Stimulated activated CD4-positive, alpha-beta T cell treated with anti-CD3 and anti-CD28 coated beads, Interleukin-4, amount 100 ng/mL, for 48 hours (primary cell): ENCODE data around the gene WFDC6.
"Not testable (repeated sequence)": the region's sequence is repeated elsewhere in the genome, so short reads cannot be mapped to it uniquely, and the experiment has no call there.

ENCODE experiments used
- DNase-seq, 2 donors: peaks; one replicate each; pipeline ENCODE4 v3.0.0-alpha.2; 2020; ENCODE audit warnings: low read depth in 2 of 2

The WFDC6 gene

GRCh38 chr20:45539382-45539781 lies at the start of gene WFDC6:
Gene WFDC6 (minus strand): TSS chr20:45539482. CDS start chr20:45539407, 75 bp downstream.
- DNase-seq: no peak

DNA sequence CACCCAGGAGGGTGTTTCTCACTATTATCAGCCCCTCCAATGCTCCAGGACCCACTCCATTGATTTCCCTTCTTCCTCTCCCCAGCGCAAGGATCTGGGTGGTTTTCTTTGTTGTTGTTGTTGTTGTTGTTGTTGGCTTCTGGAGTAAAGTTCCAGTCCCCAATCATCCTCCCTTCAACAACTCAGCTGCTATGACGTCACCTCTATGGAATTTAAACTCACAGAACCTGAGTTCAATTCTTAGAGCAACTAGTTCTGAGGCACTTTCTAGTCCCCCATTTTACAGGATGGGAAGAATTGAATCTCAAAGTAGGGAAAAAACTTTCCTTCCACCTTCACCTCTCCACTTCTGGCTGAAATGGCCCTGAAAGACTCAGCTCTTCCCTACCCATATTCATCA lies 49.5 kb upstream of the WFDC6 start:
- DNase-seq: no peak

DNA sequence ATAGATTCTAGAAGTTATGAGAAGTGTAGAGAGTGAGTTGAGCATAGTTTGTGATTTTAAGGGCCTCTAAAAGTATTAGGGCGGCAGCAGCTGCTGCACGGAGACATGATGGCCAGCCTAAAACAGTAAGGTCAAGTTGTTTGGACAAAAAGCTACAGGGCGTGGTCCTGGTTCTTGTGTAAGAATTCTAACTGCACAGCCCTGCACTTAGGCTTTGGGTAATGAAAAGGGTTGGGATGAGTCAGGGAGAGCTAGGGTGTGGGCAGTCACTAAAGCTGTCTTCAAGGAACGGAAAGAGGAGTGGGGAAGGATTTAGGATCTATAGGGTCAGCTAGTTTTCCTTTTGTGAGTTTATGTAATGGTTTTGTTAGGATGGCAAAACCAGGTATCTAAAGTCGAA lies 46.7 kb upstream of the WFDC6 start:
- not testable (repeated sequence) for DNase-seq

GRCh38 chr20:45584294-45584693 lies 45.0 kb upstream of the WFDC6 start:
- not testable (repeated sequence) for DNase-seq

- no peak for DNase-seq
Observed at GRCh38 chr20:45583502-45583901, 44.2 kb upstream of the WFDC6 start.

DNA sequence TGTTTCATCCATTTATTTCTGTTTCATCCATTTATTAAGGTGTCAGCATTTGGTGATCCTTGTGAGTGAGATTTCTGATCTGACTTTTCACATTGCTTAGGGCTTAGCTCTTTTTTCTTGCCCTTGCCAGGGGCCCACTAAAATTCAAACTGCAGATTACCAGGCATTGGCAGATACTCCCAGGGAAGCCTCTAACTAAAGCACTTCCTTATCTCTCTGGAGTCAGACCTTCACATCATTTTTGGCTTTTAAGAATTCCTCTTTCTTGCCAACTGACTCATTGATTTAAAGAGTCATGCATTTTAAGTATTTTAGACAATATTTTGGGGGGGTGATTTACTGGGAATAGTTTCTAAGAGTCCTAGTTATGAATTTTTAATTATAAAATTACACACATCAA lies 42.4 kb upstream of the WFDC6 start:
- no peak for DNase-seq

DNA sequence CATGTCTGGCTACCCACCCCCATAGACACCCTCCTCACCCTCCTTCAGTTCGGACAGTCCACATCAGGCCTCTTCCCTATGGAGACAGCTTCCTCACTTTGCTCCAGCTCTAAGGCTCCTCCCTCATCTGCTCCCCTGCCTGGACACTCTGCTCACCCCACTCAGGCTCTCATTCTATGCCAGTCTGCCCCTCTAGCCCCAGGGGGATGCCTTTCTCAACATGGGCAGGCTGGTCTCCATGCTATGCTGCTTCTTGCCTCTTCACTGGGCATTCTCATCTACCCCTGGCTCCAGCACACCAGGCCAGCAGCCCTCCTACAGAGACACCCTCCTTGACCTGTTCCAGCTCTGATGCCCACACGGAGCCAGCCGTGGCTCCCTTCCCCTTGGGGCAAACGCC lies 39.9 kb upstream of the WFDC6 start, which contains the start of gene WFDC8:
Gene WFDC8, minus strand, starts transcription at position 101 of the 400 bp plus-strand sequence. Its CDS starts 37 bp downstream, at position 64.
- no peak for DNase-seq

DNA sequence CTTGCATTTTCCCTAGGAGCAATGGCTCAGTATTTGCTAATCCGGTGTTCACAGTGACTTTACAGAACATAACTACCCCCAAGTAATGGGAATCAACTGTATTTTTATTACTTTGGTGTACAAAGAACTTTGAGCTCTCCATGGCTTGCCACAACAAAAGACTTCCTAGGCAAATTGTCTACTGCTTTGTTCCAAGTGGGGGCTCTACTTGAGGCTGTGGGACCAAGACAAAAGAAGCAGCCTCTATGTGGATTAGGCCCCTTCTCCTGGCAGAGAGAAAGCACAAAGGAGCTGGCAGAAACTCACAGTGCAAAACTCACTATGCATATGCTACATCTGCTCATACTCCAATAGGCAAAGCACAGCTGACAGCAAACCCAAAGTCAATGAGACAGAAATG lies 38.9 kb upstream of the WFDC6 start:
- no peak for DNase-seq

DNA sequence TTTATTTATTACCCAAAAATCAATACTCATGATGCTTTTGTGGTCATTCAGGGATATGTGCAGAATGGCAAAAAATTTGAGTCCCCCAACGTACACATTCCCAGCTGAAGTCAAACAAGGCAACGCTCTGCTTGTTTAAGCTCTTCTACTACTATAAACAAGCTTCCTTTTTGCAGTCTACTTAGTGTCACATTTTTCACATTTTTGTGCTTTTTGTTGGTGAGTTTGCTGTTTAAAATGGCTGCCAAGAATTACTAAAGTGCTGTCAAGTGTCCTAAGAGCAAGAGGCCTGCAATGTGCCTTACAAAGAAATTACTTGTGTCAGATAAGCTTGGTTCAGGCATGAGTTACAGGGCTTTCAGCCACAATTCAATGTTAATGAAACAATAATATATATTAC lies 37.7 kb upstream of the WFDC6 start:
- no peak for DNase-seq

DNA sequence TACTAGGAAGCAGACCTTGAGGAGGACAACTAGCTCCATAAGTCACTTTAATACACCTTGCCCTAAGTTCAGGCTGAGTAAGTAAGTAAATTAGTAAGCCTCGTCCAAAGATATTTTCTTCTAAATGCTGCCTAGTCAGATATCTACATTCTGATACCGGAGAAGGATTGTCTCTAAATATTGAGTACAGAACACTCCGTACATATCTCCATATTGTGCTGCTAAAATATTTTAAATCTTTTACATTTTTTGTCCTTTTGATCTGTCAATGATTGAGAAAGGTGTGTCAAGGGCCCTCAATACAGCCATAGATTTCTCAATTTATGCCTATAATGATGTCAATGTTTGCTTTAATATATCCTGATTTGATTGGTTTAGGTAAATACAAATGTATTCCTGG lies 36.6 kb upstream of the WFDC6 start:
- no peak for DNase-seq

GRCh38 chr20:45569650-45570049 lies 30.4 kb upstream of the WFDC6 start:
- DNase-seq: not testable (repeated sequence)

DNA sequence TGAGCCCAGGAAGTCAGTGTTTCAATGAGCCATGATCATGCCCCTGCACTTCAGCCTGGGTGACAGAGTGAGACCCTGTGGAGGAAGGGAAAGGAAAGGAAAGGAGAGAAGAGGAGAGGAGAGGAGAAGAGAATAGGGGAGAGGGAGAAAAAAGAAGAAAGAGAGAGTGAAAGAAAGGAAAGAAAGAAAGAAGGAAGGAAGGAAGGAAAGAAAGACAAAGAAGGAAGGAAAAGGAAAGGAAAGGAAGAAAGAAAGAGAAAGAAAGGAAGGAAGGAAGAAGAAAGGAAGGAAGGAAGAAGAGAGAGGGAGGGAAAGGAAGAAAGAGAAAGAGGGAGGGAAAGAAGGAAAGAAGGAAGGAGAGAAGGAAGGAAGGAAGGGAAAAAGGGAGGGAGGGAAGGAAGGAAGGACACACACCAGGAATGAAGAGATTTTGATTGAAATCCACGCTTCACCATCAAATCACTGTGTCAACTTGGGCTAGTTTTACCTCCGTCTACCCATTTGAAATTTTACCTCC lies 25.5 kb upstream of the WFDC6 start:
- no peak for DNase-seq

GRCh38 chr20:45555198-45555597 lies 15.9 kb upstream of the WFDC6 start:
- no peak for DNase-seq

DNA sequence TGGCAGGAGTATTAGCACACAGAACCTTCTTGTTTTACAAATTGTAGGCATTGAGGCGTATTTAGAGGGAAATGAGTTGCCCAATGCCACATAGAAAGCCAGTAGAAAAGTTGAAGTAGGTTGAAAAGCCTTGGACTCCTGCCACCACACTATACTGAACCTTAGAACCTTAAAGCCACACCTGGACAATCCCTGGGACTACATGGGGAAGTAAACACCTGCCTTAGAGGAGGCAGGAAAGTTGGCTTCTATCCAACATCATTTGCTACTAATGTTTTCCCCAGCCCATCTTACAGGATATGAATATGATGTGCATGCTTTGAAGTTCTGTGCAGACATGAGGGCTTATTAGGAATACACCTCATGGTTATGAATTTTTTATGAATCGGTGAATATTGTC lies 13.2 kb upstream of the WFDC6 start:
- DNase-seq: no peak

DNA sequence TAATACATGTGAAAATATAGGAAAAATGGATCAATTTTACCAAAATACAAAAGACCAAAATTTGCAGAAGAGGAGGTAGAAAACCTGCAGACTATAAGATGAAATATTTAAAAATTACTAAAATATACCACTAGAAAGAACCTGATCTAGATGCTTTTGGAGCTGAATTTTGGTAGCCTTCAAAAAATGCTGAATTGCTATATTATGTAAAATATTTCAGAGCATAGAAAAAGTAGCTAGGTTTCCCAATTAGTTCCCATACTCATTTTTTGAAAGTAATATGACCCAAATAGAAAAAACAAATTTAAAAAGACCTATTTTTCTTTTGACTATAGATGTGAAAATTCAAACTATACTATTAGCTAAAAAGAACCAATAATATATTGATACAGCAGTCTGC lies 11.5 kb upstream of the WFDC6 start:
- DNase-seq: no peak

DNA sequence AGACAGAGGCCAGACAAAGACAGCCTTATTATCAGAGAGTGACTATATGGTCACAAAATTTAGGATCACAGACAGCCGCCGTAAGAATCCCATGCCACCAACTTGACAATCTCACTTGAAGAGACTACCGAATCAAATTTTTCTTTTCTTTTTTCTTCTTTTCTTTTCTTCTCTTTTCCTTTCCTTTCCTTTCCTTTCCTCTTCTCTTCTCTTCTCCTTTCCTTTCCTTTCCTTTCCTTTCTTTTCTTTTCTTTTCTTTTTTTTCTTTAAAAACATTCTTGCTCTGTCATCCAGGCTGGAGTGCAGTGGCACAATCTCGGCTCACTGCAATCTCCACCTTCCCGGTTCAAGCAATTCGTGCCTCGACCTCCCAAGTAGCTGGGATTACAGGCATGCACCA lies 9.1 kb upstream of the WFDC6 start:
- DNase-seq: no peak

- no peak for DNase-seq
Observed at GRCh38 chr20:45547206-45547770, 8.0 kb upstream of the WFDC6 start, which contains the start of gene EPPIN. Gene EPPIN (minus strand): TSS chr20:45547401. CDS start chr20:45547357, 44 bp downstream.

GRCh38 chr20:45545754-45546453 lies 6.6 kb upstream of the WFDC6 start:
- no peak for DNase-seq

DNA sequence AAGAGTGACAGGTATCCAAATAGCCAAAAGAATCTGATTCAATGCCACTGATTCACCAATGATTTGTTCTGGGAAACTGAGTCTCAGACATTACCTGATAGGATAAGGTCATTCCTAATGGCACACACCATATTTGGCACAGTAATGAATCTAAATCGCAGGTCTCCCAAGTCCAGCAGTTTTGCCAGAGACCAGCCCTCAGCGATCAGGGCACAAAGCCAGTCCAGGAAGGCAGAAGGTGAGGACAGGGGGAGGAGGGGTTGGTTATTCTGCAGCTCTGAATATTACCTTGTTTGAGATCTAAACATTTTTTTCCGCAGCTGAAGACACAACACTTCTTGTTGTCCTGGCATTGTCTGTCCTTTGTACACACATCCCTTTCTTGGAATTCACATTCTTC lies 6.1 kb upstream of the WFDC6 start:
- DNase-seq: no peak

GRCh38 chr20:45538209-45538799 lies 978 bp downstream of the WFDC6 start:
- no peak for DNase-seq

- DNase-seq: no peak
Observed at GRCh38 chr20:45527294-45527693, 12.0 kb downstream of the WFDC6 start.

- no peak for DNase-seq
Observed at GRCh38 chr20:45523821-45524220, 15.5 kb downstream of the WFDC6 start.

- DNase-seq: no peak
Observed at GRCh38 chr20:45518282-45518681, 21.0 kb downstream of the WFDC6 start.
